DOHH2 (cell line): Measurements from ENCODE around the gene COL23A1.

Experiments used
- CTCF ChIP-seq: fragments of 200-600 bp; sonication (generic); IDR thresholded peaks from one replicate; pipeline ENCODE4 v1.5.1; 2014; ENCODE audit warnings: antibody characterized with exemption, mild to moderate bottlenecking, low read depth, low read length; ENCODE audit not compliant: poor library complexity, severe bottlenecking
- EZH2phosphoT487 ChIP-seq: fragments of 200-600 bp; sonication (generic); IDR thresholded peaks from 2 replicates; pipeline ENCODE4 v1.6.1; 2017; ENCODE audit warnings: borderline replicate concordance, mild to moderate bottlenecking, antibody characterized with exemption, low read length, moderate library complexity, mixed read lengths

GRCh38 chr5:178576591-178577351, 13.4 kb downstream of the COL23A1 start:
- TF ChIP-seq EZH2phosphoT487, result no peak
- no peak for TF ChIP-seq CTCF
